GM21717 (cell line): Measurements from ENCODE around the gene NDC1.
"Not testable (repeated sequence)": the region's sequence is repeated elsewhere in the genome, so short reads cannot be mapped to it uniquely, and the experiment has no call there.

Source experiments
- ATAC-seq: cut with Tn5 transposase; IDR thresholded peaks from one replicate; pipeline ENCODE4 v1.9.1; 2021; ENCODE audit warnings: mild to moderate bottlenecking, moderate library complexity; ENCODE audit not compliant: unreplicated experiment

Gene NDC1

GRCh38 chr1:53826367-53826766, 11.7 kb downstream of the NDC1 start:
- no peak for ATAC-seq

GRCh38 chr1:53825306-53825705, 12.8 kb downstream of the NDC1 start:
- ATAC-seq, result no peak

GRCh38 chr1:53822931-53823330, 15.2 kb downstream of the NDC1 start:
- ATAC-seq, result no peak

GRCh38 chr1:53821380-53821779, 16.7 kb downstream of the NDC1 start:
- ATAC-seq, result no peak

GRCh38 chr1:53819387-53819786, 18.7 kb downstream of the NDC1 start:
- no peak for ATAC-seq

- not testable (repeated sequence) for ATAC-seq
Measured at GRCh38 chr1:53816584-53816983, 21.5 kb downstream of the NDC1 start.

GRCh38 chr1:53815484-53815883, 22.6 kb downstream of the NDC1 start:
- ATAC-seq, result not testable (repeated sequence)

- no peak for ATAC-seq
Measured at GRCh38 chr1:53811414-53811851, 26.7 kb downstream of the NDC1 start.

- ATAC-seq, result no peak
Measured at GRCh38 chr1:53810497-53810896, 27.6 kb downstream of the NDC1 start.

- no peak for ATAC-seq
Measured at GRCh38 chr1:53810007-53810406, 28.1 kb downstream of the NDC1 start.

- no peak for ATAC-seq
Measured at GRCh38 chr1:53807916-53808315, 30.2 kb downstream of the NDC1 start.

GRCh38 chr1:53804791-53805505, 33.1 kb downstream of the NDC1 start:
- no peak for ATAC-seq

- no peak for ATAC-seq
Measured at GRCh38 chr1:53804181-53804580, 33.9 kb downstream of the NDC1 start.

GRCh38 chr1:53800621-53801020, 37.5 kb downstream of the NDC1 start:
- ATAC-seq, result no peak

- ATAC-seq, result no peak
Measured at GRCh38 chr1:53799141-53799540, 39.0 kb downstream of the NDC1 start.

- ATAC-seq, result no peak
Measured at GRCh38 chr1:53792806-53793205, 45.3 kb downstream of the NDC1 start.

- no peak for ATAC-seq
Measured at GRCh38 chr1:53787655-53788054, 50.4 kb downstream of the NDC1 start.

GRCh38 chr1:53783056-53783455, 55.0 kb downstream of the NDC1 start:
- ATAC-seq, result no peak

GRCh38 chr1:53781654-53782053, 56.4 kb downstream of the NDC1 start:
- ATAC-seq, result no peak

- ATAC-seq, result no peak
Measured at GRCh38 chr1:53777272-53777671, 60.8 kb downstream of the NDC1 start.

GRCh38 chr1:53771648-53772047, 66.4 kb downstream of the NDC1 start:
- ATAC-seq, result no peak

GRCh38 chr1:53769780-53770179, 68.3 kb downstream of the NDC1 start:
- ATAC-seq, result no peak

- ATAC-seq, result no peak
Measured at GRCh38 chr1:53769184-53769583, 68.9 kb downstream of the NDC1 start.
